H9 (cell line): ENCODE measurements around the gene PHKG1. TPM values are rescaled to one million over a fixed set of nuclear protein-coding genes. Genes with fewer than 3 reads are reported as not detected.

Source experiments
- DNase-seq: peaks from one replicate; pipeline ENCODE4 v3.0.0-alpha.2; 2017
- H2AFZ ChIP-seq: one replicate; pipeline ENCODE4 v1.6.1; 2013; ENCODE audit warnings: mild to moderate bottlenecking, low read length, control low read depth, moderate library complexity
- H2AK5ac ChIP-seq: 2 replicates; pipeline ENCODE4 v1.6.1; 2013; ENCODE audit warnings: low read length, control low read depth, mixed read lengths; ENCODE audit not compliant: insufficient read length
- H2BK120ac ChIP-seq: one replicate; pipeline ENCODE4 v1.6.1; 2013; ENCODE audit warnings: low read depth, mild to moderate bottlenecking, low read length, control low read depth, inconsistent platforms; ENCODE audit not compliant: poor library complexity, severe bottlenecking
- H2BK12ac ChIP-seq: 2 replicates; pipeline ENCODE4 v1.6.1; 2013; ENCODE audit warnings: low read length, control low read depth, mixed read lengths, low read depth; ENCODE audit not compliant: insufficient read length
- H2BK15ac ChIP-seq: 2 replicates; pipeline ENCODE4 v1.6.1; 2013; ENCODE audit warnings: low read depth, low read length, control low read depth
- H2BK20ac ChIP-seq: one replicate; pipeline ENCODE4 v1.6.1; 2013; ENCODE audit warnings: low read depth, mild to moderate bottlenecking, low read length, control low read depth, inconsistent platforms; ENCODE audit not compliant: poor library complexity, severe bottlenecking
- H2BK5ac ChIP-seq: 2 replicates; pipeline ENCODE4 v1.6.1; 2013; ENCODE audit warnings: low read length, control low read depth, mixed read lengths; ENCODE audit not compliant: insufficient read length
- H3K14ac ChIP-seq: 2 replicates; pipeline ENCODE4 v1.6.1; 2013; ENCODE audit warnings: low read length, control low read depth; ENCODE audit not compliant: insufficient read depth
- H3K18ac ChIP-seq: 2 replicates; pipeline ENCODE4 v1.6.1; 2013; ENCODE audit warnings: low read depth, mild to moderate bottlenecking, mixed read lengths, low read length, control low read depth; ENCODE audit not compliant: insufficient read length
- H3K23ac ChIP-seq: 2 replicates; pipeline ENCODE4 v1.6.1; 2013; ENCODE audit warnings: low read length, control low read depth, mixed read lengths, low read depth; ENCODE audit not compliant: insufficient read length
- H3K23me2 ChIP-seq: 2 replicates; pipeline ENCODE4 v1.6.1; 2013; ENCODE audit warnings: low read depth, mild to moderate bottlenecking, mixed read lengths, low read length, control low read depth; ENCODE audit not compliant: insufficient read length, poor library complexity, severe bottlenecking
- H3K27ac ChIP-seq: 2 replicates; pipeline ENCODE4 v1.5.1; 2013; ENCODE audit warnings: low read length, control low read depth, mixed read lengths, low read depth; ENCODE audit not compliant: insufficient read length
- H3K27me3 ChIP-seq: 2 replicates; pipeline ENCODE4 v1.6.1; 2013; ENCODE audit warnings: low read length, control low read depth, inconsistent platforms; ENCODE audit not compliant: insufficient read depth
- H3K4ac ChIP-seq: 2 replicates; pipeline ENCODE4 v1.6.1; 2013; ENCODE audit warnings: low read depth, mild to moderate bottlenecking, control low read depth, inconsistent platforms, low read length, moderate library complexity
- H3K4me1 ChIP-seq: 2 replicates; pipeline ENCODE4 v1.6.1; 2013; ENCODE audit warnings: low read length, control low read depth, inconsistent platforms; ENCODE audit not compliant: insufficient read depth
- H3K4me2 ChIP-seq: 2 replicates; pipeline ENCODE4 v1.6.1; 2013; ENCODE audit warnings: low read length, control low read depth, mixed read lengths; ENCODE audit not compliant: insufficient read length, insufficient read depth
- H3K56ac ChIP-seq: 2 replicates; pipeline ENCODE4 v1.6.1; 2013; ENCODE audit warnings: low read depth, mild to moderate bottlenecking, mixed read lengths, low read length, control low read depth; ENCODE audit not compliant: insufficient read length
- H3K79me1 ChIP-seq: 2 replicates; pipeline ENCODE4 v1.6.1; 2013; ENCODE audit warnings: low read depth, mild to moderate bottlenecking, moderate library complexity, low read length, control low read depth, inconsistent platforms; ENCODE audit not compliant: insufficient read depth, poor library complexity, severe bottlenecking
- H3K79me2 ChIP-seq: 2 replicates; pipeline ENCODE4 v1.6.1; 2013; ENCODE audit warnings: low read length, control low read depth, inconsistent platforms; ENCODE audit not compliant: insufficient read depth
- H3K9ac ChIP-seq: 2 replicates; pipeline ENCODE4 v1.6.1; 2013; ENCODE audit warnings: low read length, control low read depth, mixed read lengths; ENCODE audit not compliant: insufficient read length; ENCODE audit errors: extremely low read depth
- H3K9me3 ChIP-seq: one replicate; pipeline ENCODE4 v1.6.1; 2013; ENCODE audit warnings: low read depth, low read length, inconsistent platforms; ENCODE audit not compliant: control insufficient read depth
- H3T11ph ChIP-seq: one replicate; pipeline ENCODE4 v1.6.1; 2013; ENCODE audit warnings: mild to moderate bottlenecking, low read length, control low read depth, inconsistent platforms
- H4K20me1 ChIP-seq: one replicate; pipeline ENCODE4 v1.6.1; 2013; ENCODE audit not compliant: control insufficient read depth, insufficient read length, insufficient read depth
- H4K5ac ChIP-seq: 2 replicates; pipeline ENCODE4 v1.6.1; 2013; ENCODE audit warnings: low read depth, mild to moderate bottlenecking, mixed read lengths, low read length, control low read depth; ENCODE audit not compliant: insufficient read length
- H4K8ac ChIP-seq: replicated peaks from 2 replicates; pipeline ENCODE4 v1.6.1; 2013; ENCODE audit warnings: low read length, control low read depth, mixed read lengths, low read depth; ENCODE audit not compliant: insufficient read length
- H4K91ac ChIP-seq: 2 replicates; pipeline ENCODE4 v1.6.1; 2013; ENCODE audit warnings: low read depth, mild to moderate bottlenecking, moderate library complexity, mixed read lengths, low read length, control low read depth; ENCODE audit not compliant: insufficient read length
- H3K27ac Mint-ChIP-seq, 3 experiments: 2 replicates in 2 of 3; 3 replicates in 1 of 3; pipeline ENCODE4 v1.8.0; 2020 to 2021; ENCODE audit warnings: mixed read lengths in 3 of 3, mild to moderate bottlenecking in 1 of 3, moderate library complexity in 1 of 3
- H3K27me3 Mint-ChIP-seq: 2 replicates; pipeline ENCODE4 v1.8.0; 2021; ENCODE audit warnings: low read depth, mild to moderate bottlenecking, moderate library complexity, mixed read lengths
- H3K36me3 Mint-ChIP-seq, 3 experiments: 2 replicates in 2 of 3; 3 replicates in 1 of 3; pipeline ENCODE4 v1.8.0; 2020 to 2021; ENCODE audit warnings: low read depth in 3 of 3, mixed read lengths in 3 of 3; ENCODE audit not compliant: insufficient read depth in 1 of 3
- H3K4me1 Mint-ChIP-seq, 2 experiments: 2 replicates each; pipeline ENCODE4 v1.8.0; 2020; ENCODE audit warnings: mixed read lengths in 2 of 2
- H3K4me3 Mint-ChIP-seq, 2 experiments: 2 replicates in 1 of 2; 3 replicates in 1 of 2; pipeline ENCODE4 v1.8.0; 2020 to 2021; ENCODE audit warnings: mild to moderate bottlenecking in 2 of 2, mixed read lengths in 2 of 2, moderate library complexity in 1 of 2
- H3K9me3 Mint-ChIP-seq, 2 experiments: 2 replicates in 1 of 2; 3 replicates in 1 of 2; pipeline ENCODE4 v1.8.0; 2020; ENCODE audit warnings: mild to moderate bottlenecking in 2 of 2, mixed read lengths in 2 of 2, moderate library complexity in 1 of 2
- CTCF ChIP-seq: fragments of 200-600 bp; sonication (generic); conservative IDR thresholded peaks from 3 replicates; pipeline ENCODE4 v1.8.0; 2021; ENCODE audit warnings: antibody characterized with exemption, mild to moderate bottlenecking
- WGBS: extraction: QIAGEN DNeasy Blood & Tissue Kit; methylation state at CpG from one replicate; pipeline ENCODE4 v1.1.7; 2013; ENCODE audit warnings: missing lambda C conversion rate, low lambda C conversion rate, mixed read lengths; ENCODE audit not compliant: insufficient read length; ENCODE audit errors: extremely low coverage; 5-methylcytosine and 5-hydroxymethylcytosine counted together
- total RNA-seq: library from RNA; stranded (reverse); gene quantifications from 2 replicates; pipeline ENCODE4 v1.2.1, GENCODE V29; 2021

PHKG1 gene
- total RNA-seq, 1 experiment from 2014 or later: 0.42 TPM

GRCh38 chr7:56110611-56111010, 17.9 kb upstream of the PHKG1 start:
- H4K20me1 ChIP-seq: no peaks in the 10 kb centered on the region
- no peak overlapping the region for H4K8ac ChIP-seq
- no peak overlapping the region for H3K56ac ChIP-seq
- H3K18ac ChIP-seq: no peak overlapping the region
- Mint-ChIP-seq H3K4me3 (no peak overlapping the region), H3K4me1 (peaks cover 3 to 6% of the 10 kb centered on the region in 2 experiments; a peak in 3 of 4 replicates), H3K27me3 (no peaks in the 10 kb centered on the region; the same call in 1 of the 2 replicates), H3K36me3 (peaks cover 0 to 7% (median 5%) of the 10 kb centered on the region in 3 experiments; a peak in 3 of 7 replicates), H3K9me3 (peaks cover 64 to 80% of the 10 kb centered on the region in 2 experiments), H3K27ac (no peak overlapping the region)
- no peak overlapping the region for H4K91ac ChIP-seq
- H2AFZ ChIP-seq: no peak overlapping the region
- no peak overlapping the region for H3K27ac ChIP-seq
- no peak overlapping the region for H2BK20ac ChIP-seq
- no peak overlapping the region for H2BK12ac ChIP-seq
- H3K9me3 ChIP-seq: peaks cover 19% of the 10 kb centered on the region
- no peak overlapping the region for H2BK15ac ChIP-seq
- H3K9ac ChIP-seq: no peak overlapping the region
- no peaks in the 10 kb centered on the region for H3K23me2 ChIP-seq
- no peak overlapping the region for H2AK5ac ChIP-seq
- no peaks in the 10 kb centered on the region for H3K27me3 ChIP-seq
- no CpG with 5 or more reads among the region's 1 CpG for WGBS
- H3K23ac ChIP-seq: no peak overlapping the region
- H3K79me2 ChIP-seq: no peaks in the 10 kb centered on the region
- H2BK120ac ChIP-seq: no peak overlapping the region
- no peak for DNase-seq
- no peak for TF ChIP-seq CTCF
- H3K4ac ChIP-seq: no peak overlapping the region
- H3T11ph ChIP-seq: no peak overlapping the region
- H3K79me1 ChIP-seq: no peaks in the 10 kb centered on the region
- no peak overlapping the region for H2BK5ac ChIP-seq
- H4K5ac ChIP-seq: no peak overlapping the region
- H3K14ac ChIP-seq: no peak overlapping the region
- H3K4me2 ChIP-seq: no peak overlapping the region
- H3K4me1 ChIP-seq: no peaks in the 10 kb centered on the region
